H9 (cell line): Measurements from ENCODE around the gene RAD50. TPM values are rescaled to one million over a fixed set of nuclear protein-coding genes. Genes with fewer than 3 reads are reported as not detected.

ENCODE experiments used
- DNase-seq: peaks from one replicate; pipeline ENCODE4 v3.0.0-alpha.2; 2017
- H2AFZ ChIP-seq: one replicate; pipeline ENCODE4 v1.6.1; 2013; ENCODE audit warnings: mild to moderate bottlenecking, low read length, control low read depth, moderate library complexity
- H2AK5ac ChIP-seq: 2 replicates; pipeline ENCODE4 v1.6.1; 2013; ENCODE audit warnings: low read length, control low read depth, mixed read lengths; ENCODE audit not compliant: insufficient read length
- H2BK120ac ChIP-seq: one replicate; pipeline ENCODE4 v1.6.1; 2013; ENCODE audit warnings: low read depth, mild to moderate bottlenecking, low read length, control low read depth, inconsistent platforms; ENCODE audit not compliant: poor library complexity, severe bottlenecking
- H2BK12ac ChIP-seq: 2 replicates; pipeline ENCODE4 v1.6.1; 2013; ENCODE audit warnings: low read length, control low read depth, mixed read lengths, low read depth; ENCODE audit not compliant: insufficient read length
- H2BK15ac ChIP-seq: 2 replicates; pipeline ENCODE4 v1.6.1; 2013; ENCODE audit warnings: low read depth, low read length, control low read depth
- H2BK20ac ChIP-seq: one replicate; pipeline ENCODE4 v1.6.1; 2013; ENCODE audit warnings: low read depth, mild to moderate bottlenecking, low read length, control low read depth, inconsistent platforms; ENCODE audit not compliant: poor library complexity, severe bottlenecking
- H2BK5ac ChIP-seq: 2 replicates; pipeline ENCODE4 v1.6.1; 2013; ENCODE audit warnings: low read length, control low read depth, mixed read lengths; ENCODE audit not compliant: insufficient read length
- H3K14ac ChIP-seq: 2 replicates; pipeline ENCODE4 v1.6.1; 2013; ENCODE audit warnings: low read length, control low read depth; ENCODE audit not compliant: insufficient read depth
- H3K18ac ChIP-seq: 2 replicates; pipeline ENCODE4 v1.6.1; 2013; ENCODE audit warnings: low read depth, mild to moderate bottlenecking, mixed read lengths, low read length, control low read depth; ENCODE audit not compliant: insufficient read length
- H3K23ac ChIP-seq: 2 replicates; pipeline ENCODE4 v1.6.1; 2013; ENCODE audit warnings: low read length, control low read depth, mixed read lengths, low read depth; ENCODE audit not compliant: insufficient read length
- H3K23me2 ChIP-seq: 2 replicates; pipeline ENCODE4 v1.6.1; 2013; ENCODE audit warnings: low read depth, mild to moderate bottlenecking, mixed read lengths, low read length, control low read depth; ENCODE audit not compliant: insufficient read length, poor library complexity, severe bottlenecking
- H3K27ac ChIP-seq: 2 replicates; pipeline ENCODE4 v1.5.1; 2013; ENCODE audit warnings: low read length, control low read depth, mixed read lengths, low read depth; ENCODE audit not compliant: insufficient read length
- H3K27me3 ChIP-seq: 2 replicates; pipeline ENCODE4 v1.6.1; 2013; ENCODE audit warnings: low read length, control low read depth, inconsistent platforms; ENCODE audit not compliant: insufficient read depth
- H3K4ac ChIP-seq: 2 replicates; pipeline ENCODE4 v1.6.1; 2013; ENCODE audit warnings: low read depth, mild to moderate bottlenecking, control low read depth, inconsistent platforms, low read length, moderate library complexity
- H3K4me1 ChIP-seq: 2 replicates; pipeline ENCODE4 v1.6.1; 2013; ENCODE audit warnings: low read length, control low read depth, inconsistent platforms; ENCODE audit not compliant: insufficient read depth
- H3K4me2 ChIP-seq: 2 replicates; pipeline ENCODE4 v1.6.1; 2013; ENCODE audit warnings: low read length, control low read depth, mixed read lengths; ENCODE audit not compliant: insufficient read length, insufficient read depth
- H3K56ac ChIP-seq: 2 replicates; pipeline ENCODE4 v1.6.1; 2013; ENCODE audit warnings: low read depth, mild to moderate bottlenecking, mixed read lengths, low read length, control low read depth; ENCODE audit not compliant: insufficient read length
- H3K79me1 ChIP-seq: 2 replicates; pipeline ENCODE4 v1.6.1; 2013; ENCODE audit warnings: low read depth, mild to moderate bottlenecking, moderate library complexity, low read length, control low read depth, inconsistent platforms; ENCODE audit not compliant: insufficient read depth, poor library complexity, severe bottlenecking
- H3K79me2 ChIP-seq: 2 replicates; pipeline ENCODE4 v1.6.1; 2013; ENCODE audit warnings: low read length, control low read depth, inconsistent platforms; ENCODE audit not compliant: insufficient read depth
- H3K9ac ChIP-seq: 2 replicates; pipeline ENCODE4 v1.6.1; 2013; ENCODE audit warnings: low read length, control low read depth, mixed read lengths; ENCODE audit not compliant: insufficient read length; ENCODE audit errors: extremely low read depth
- H3K9me3 ChIP-seq: one replicate; pipeline ENCODE4 v1.6.1; 2013; ENCODE audit warnings: low read depth, low read length, inconsistent platforms; ENCODE audit not compliant: control insufficient read depth
- H3T11ph ChIP-seq: one replicate; pipeline ENCODE4 v1.6.1; 2013; ENCODE audit warnings: mild to moderate bottlenecking, low read length, control low read depth, inconsistent platforms
- H4K20me1 ChIP-seq: one replicate; pipeline ENCODE4 v1.6.1; 2013; ENCODE audit not compliant: control insufficient read depth, insufficient read length, insufficient read depth
- H4K5ac ChIP-seq: 2 replicates; pipeline ENCODE4 v1.6.1; 2013; ENCODE audit warnings: low read depth, mild to moderate bottlenecking, mixed read lengths, low read length, control low read depth; ENCODE audit not compliant: insufficient read length
- H4K8ac ChIP-seq: replicated peaks from 2 replicates; pipeline ENCODE4 v1.6.1; 2013; ENCODE audit warnings: low read length, control low read depth, mixed read lengths, low read depth; ENCODE audit not compliant: insufficient read length
- H4K91ac ChIP-seq: 2 replicates; pipeline ENCODE4 v1.6.1; 2013; ENCODE audit warnings: low read depth, mild to moderate bottlenecking, moderate library complexity, mixed read lengths, low read length, control low read depth; ENCODE audit not compliant: insufficient read length
- H3K27ac Mint-ChIP-seq, 3 experiments: 2 replicates in 2 of 3; 3 replicates in 1 of 3; pipeline ENCODE4 v1.8.0; 2020 to 2021; ENCODE audit warnings: mixed read lengths in 3 of 3, mild to moderate bottlenecking in 1 of 3, moderate library complexity in 1 of 3
- H3K27me3 Mint-ChIP-seq: 2 replicates; pipeline ENCODE4 v1.8.0; 2021; ENCODE audit warnings: low read depth, mild to moderate bottlenecking, moderate library complexity, mixed read lengths
- H3K36me3 Mint-ChIP-seq, 3 experiments: 2 replicates in 2 of 3; 3 replicates in 1 of 3; pipeline ENCODE4 v1.8.0; 2020 to 2021; ENCODE audit warnings: low read depth in 3 of 3, mixed read lengths in 3 of 3; ENCODE audit not compliant: insufficient read depth in 1 of 3
- H3K4me1 Mint-ChIP-seq, 2 experiments: 2 replicates each; pipeline ENCODE4 v1.8.0; 2020; ENCODE audit warnings: mixed read lengths in 2 of 2
- H3K4me3 Mint-ChIP-seq, 2 experiments: 2 replicates in 1 of 2; 3 replicates in 1 of 2; pipeline ENCODE4 v1.8.0; 2020 to 2021; ENCODE audit warnings: mild to moderate bottlenecking in 2 of 2, mixed read lengths in 2 of 2, moderate library complexity in 1 of 2
- H3K9me3 Mint-ChIP-seq, 2 experiments: 2 replicates in 1 of 2; 3 replicates in 1 of 2; pipeline ENCODE4 v1.8.0; 2020; ENCODE audit warnings: mild to moderate bottlenecking in 2 of 2, mixed read lengths in 2 of 2, moderate library complexity in 1 of 2
- WGBS: extraction: QIAGEN DNeasy Blood & Tissue Kit; methylation state at CpG from one replicate; pipeline ENCODE4 v1.1.7; 2013; ENCODE audit warnings: missing lambda C conversion rate, low lambda C conversion rate, mixed read lengths; ENCODE audit not compliant: insufficient read length; ENCODE audit errors: extremely low coverage; 5-methylcytosine and 5-hydroxymethylcytosine counted together
- total RNA-seq: library from RNA; stranded (reverse); gene quantifications from 2 replicates; pipeline ENCODE4 v1.2.1, GENCODE V29; 2021
- TF ChIP-seq, protein P1 (sequence below): fragments of 200-600 bp; sonication (generic); conservative IDR thresholded peaks from 3 replicates; pipeline ENCODE4 v1.8.0; 2021; ENCODE audit warnings: antibody characterized with exemption, mild to moderate bottlenecking

Gene RAD50
- total RNA-seq, 1 experiment from 2014 or later: 46.1 TPM

DNA sequence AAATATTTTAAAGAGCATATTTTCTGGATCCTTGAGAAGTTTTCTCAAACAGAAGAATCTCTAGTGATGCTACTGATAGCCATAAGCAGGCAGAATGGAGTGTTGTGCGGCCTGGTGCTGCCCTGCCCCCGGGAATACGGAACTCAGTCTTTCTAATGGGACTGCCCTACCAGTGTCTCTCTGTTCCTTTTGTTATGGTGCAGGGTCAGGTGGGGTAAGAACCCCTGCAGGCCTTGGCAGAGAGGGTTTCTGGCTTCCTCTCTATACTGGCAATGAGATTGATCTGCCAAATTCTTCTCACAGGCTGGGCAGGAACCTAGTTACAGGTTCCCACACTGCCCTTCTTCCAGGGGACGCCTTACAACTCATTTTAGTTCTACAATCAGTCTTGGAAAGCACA lies 16.0 kb upstream of the RAD50 start:
- no peak overlapping the region for H4K8ac ChIP-seq
- H3K9me3 Mint-ChIP-seq: no peaks in the 10 kb centered on the region
- H3T11ph ChIP-seq: no peak overlapping the region
- H3K27me3 Mint-ChIP-seq: peaks cover 14% of the 10 kb centered on the region
- H3K23me2 ChIP-seq: no peaks in the 10 kb centered on the region
- H3K4ac ChIP-seq: no peak overlapping the region
- H3K4me1 Mint-ChIP-seq: no peaks in the 10 kb centered on the region; a peak in 2 of 4 replicates
- H2BK120ac ChIP-seq: no peak overlapping the region
- no peak overlapping the region for H2BK20ac ChIP-seq
- H4K20me1 ChIP-seq: no peaks in the 10 kb centered on the region
- no peak overlapping the region; a peak in 1 of 7 replicates for H3K27ac Mint-ChIP-seq
- no peak overlapping the region for H2BK5ac ChIP-seq
- no peak overlapping the region for H3K18ac ChIP-seq
- no peak overlapping the region for H3K9ac ChIP-seq
- H3K4me2 ChIP-seq: no peak overlapping the region
- no peaks in the 10 kb centered on the region for H3K9me3 ChIP-seq
- no peaks in the 10 kb centered on the region for H3K27me3 ChIP-seq
- H3K36me3 Mint-ChIP-seq: no peaks in the 10 kb centered on the region
- TF ChIP-seq, protein P1, sequence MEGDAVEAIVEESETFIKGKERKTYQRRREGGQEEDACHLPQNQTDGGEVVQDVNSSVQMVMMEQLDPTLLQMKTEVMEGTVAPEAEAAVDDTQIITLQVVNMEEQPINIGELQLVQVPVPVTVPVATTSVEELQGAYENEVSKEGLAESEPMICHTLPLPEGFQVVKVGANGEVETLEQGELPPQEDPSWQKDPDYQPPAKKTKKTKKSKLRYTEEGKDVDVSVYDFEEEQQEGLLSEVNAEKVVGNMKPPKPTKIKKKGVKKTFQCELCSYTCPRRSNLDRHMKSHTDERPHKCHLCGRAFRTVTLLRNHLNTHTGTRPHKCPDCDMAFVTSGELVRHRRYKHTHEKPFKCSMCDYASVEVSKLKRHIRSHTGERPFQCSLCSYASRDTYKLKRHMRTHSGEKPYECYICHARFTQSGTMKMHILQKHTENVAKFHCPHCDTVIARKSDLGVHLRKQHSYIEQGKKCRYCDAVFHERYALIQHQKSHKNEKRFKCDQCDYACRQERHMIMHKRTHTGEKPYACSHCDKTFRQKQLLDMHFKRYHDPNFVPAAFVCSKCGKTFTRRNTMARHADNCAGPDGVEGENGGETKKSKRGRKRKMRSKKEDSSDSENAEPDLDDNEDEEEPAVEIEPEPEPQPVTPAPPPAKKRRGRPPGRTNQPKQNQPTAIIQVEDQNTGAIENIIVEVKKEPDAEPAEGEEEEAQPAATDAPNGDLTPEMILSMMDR: no peak
- no peak overlapping the region for H2BK12ac ChIP-seq
- no peak overlapping the region for H2AFZ ChIP-seq
- no peaks in the 10 kb centered on the region for H3K4me1 ChIP-seq
- DNase-seq: no peak
- no peak overlapping the region for H4K91ac ChIP-seq
- H2BK15ac ChIP-seq: no peak overlapping the region
- H3K79me2 ChIP-seq: no peaks in the 10 kb centered on the region
- no peak overlapping the region for H2AK5ac ChIP-seq
- H3K23ac ChIP-seq: no peak overlapping the region
- no peak overlapping the region for H3K56ac ChIP-seq
- no peak overlapping the region for H4K5ac ChIP-seq
- no peak overlapping the region for H3K4me3 Mint-ChIP-seq
- no peaks in the 10 kb centered on the region for H3K79me1 ChIP-seq
- H3K27ac ChIP-seq: no peak overlapping the region
- no peak overlapping the region for H3K14ac ChIP-seq
- no CpG with 5 or more reads among the region's 4 CpGs for WGBS
